ENCODE data around the gene GRK5.

Gene GRK5

DNA sequence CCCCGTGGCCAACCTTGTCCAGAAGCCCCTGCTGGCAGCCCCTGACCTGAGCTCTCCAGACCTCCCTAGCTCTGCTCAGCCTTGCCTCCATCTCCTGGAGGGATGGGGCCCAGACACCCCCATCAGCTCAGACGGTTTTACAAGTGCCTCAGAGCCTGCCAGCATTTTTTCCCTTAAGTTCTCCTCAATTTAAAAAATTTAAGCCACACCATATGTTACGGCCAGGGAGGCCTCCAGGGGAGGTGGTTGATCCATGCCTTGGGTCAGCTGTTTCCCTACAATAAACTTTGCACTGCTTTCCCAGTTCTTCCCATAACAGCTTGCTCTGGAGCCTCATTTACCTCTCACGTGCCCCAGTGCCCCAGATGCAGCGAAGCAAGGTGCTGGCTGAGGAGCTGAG lies 191.6 kb downstream of the GRK5 start:
- Histone ChIP-seq H3K4me3 (ENCODE audit: low read depth in 1 of 2, low read length in 2 of 2) (no peak overlapping the region), H3K36me3 (ENCODE audit: insufficient read depth, low read length) (peaks cover 15% of the 10 kb centered on the region), H3K4me1 (ENCODE audit: insufficient read depth, low read length) (peaks cover 7% of the 10 kb centered on the region), H3K9ac (ENCODE audit: low read length) (no peak overlapping the region), H3K9me3 (ENCODE audit: low read length) (no peaks in the 10 kb centered on the region), H3K27me3 (ENCODE audit: control insufficient read depth in 1 of 2, insufficient read depth in 2 of 2, low read length in 2 of 2) (no peaks in the 10 kb centered on the region), H3K27ac (ENCODE audit: low read depth, low read length) (no peak overlapping the region)

DNA sequence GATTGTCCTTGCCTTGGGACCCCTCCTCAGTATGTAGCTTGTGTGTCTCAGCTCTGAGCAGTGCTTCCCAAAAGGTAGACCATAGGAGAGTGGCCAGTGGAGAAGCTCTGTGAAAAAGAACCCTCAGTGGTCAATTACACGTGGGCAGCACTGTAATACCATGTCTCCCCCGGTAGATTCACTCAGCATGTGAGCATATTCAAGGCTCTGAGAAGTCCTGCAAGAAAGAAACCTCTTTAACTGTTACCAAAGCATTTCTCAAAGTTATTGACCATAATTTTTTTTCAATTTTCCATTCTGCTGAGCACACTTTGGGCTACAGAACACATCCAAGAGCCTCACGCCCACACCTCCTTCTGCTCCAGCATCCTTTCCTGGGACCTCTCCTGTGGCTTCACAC lies 192.1 kb downstream of the GRK5 start:
- peaks cover 7% of the 10 kb centered on the region for H3K4me1 ChIP-seq (ENCODE audit: insufficient read depth, low read length)
- peaks cover 15% of the 10 kb centered on the region for H3K36me3 ChIP-seq (ENCODE audit: insufficient read depth, low read length)

GRCh38 chr10:119401671-119402395 lies 194.5 kb downstream of the GRK5 start:
- Histone ChIP-seq H3K27me3 (ENCODE audit: control insufficient read depth in 1 of 2, insufficient read depth in 2 of 2, low read length in 2 of 2) (no peaks in the 10 kb centered on the region), H3K9ac (ENCODE audit: low read length) (no peak overlapping the region), H3K4me3 (ENCODE audit: low read depth in 1 of 2, low read length in 2 of 2) (no peak overlapping the region), H3K27ac (ENCODE audit: low read depth, low read length) (no peak overlapping the region), H3K4me1 (ENCODE audit: insufficient read depth, low read length) (peaks cover 5% of the 10 kb centered on the region), H3K9me3 (ENCODE audit: low read length) (no peaks in the 10 kb centered on the region), H3K36me3 (ENCODE audit: insufficient read depth, low read length) (peaks cover 15% of the 10 kb centered on the region)

More for the DNA sequence above, 192.1 kb downstream of the GRK5 start:
- H3K9me3 ChIP-seq (ENCODE audit: low read length) = no peaks in the 10 kb centered on the region
- H3K9ac ChIP-seq (ENCODE audit: low read length) = no peak overlapping the region
- H3K27ac ChIP-seq (ENCODE audit: low read depth, low read length) = no peak overlapping the region
- no peaks in the 10 kb centered on the region for H3K27me3 ChIP-seq (ENCODE audit: control insufficient read depth in 1 of 2, insufficient read depth in 2 of 2, low read length in 2 of 2)
- H3K4me3 ChIP-seq (ENCODE audit: low read depth in 1 of 2, low read length in 2 of 2) = no peak overlapping the region

DNA sequence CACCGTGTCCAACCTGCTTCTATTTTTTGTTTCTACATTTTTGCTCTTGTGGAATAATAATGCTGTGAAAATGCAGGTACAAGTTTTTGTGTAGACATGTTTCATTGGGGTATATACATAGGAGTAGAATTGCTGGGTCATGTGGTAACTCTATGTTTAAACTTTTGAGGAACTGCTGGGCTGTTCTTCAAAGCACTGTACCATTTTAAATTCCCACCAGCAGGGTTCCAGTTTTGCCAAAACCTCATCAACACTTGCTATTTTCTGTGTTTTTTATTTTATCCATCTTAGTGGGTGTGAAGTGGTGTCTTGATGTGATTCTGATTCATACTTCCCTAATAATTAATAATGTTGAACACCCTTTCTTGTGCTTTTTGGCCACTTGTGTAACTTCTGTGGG lies 196.6 kb downstream of the GRK5 start:
- no peak overlapping the region for H3K27ac ChIP-seq (ENCODE audit: low read depth, low read length)
- peaks cover 5% of the 10 kb centered on the region for H3K4me1 ChIP-seq (ENCODE audit: insufficient read depth, low read length)
- H3K4me3 ChIP-seq (ENCODE audit: low read depth in 1 of 2, low read length in 2 of 2) = no peak overlapping the region

DNA sequence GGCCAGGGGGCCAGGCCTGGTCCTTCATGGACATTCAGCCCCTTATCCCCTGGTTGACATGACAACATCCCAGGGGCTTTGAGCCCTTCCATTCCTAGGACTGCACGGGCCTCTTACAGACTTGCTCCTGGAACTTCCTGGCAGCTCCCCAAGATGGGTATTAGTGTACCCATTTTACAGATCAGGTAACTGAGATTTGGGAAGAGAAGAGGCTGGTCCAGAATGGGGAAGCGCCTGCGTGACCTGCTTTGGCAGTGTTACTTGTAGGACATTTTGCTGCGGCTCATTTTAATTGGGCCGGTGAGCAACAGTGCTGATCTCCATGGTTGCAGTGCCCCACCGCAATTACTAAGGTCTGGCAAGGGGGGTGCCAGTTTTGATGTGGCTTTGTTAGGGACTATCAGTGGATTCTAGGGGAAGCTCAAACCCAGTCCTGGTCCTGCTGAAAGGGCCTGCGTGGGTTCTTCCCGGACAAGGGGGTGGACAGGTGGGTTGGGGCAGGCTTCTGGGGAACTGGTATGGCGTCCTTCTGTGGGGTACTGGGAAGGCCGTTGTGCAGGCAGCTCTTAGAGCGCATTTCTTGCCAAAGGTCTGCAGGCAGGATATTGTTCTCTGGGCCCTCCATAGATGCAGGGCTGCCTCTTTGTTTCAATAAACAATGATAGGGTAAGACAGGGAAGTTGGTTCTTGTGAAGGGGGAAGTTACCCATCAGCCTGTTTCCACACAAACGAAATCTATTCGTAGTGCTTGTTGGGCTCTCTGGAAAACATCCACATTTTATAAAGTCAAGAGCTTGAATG lies 197.5 kb downstream of the GRK5 start:
- Histone ChIP-seq H3K9me3 (ENCODE audit: low read length) (no peaks in the 10 kb centered on the region), H3K27me3 (ENCODE audit: control insufficient read depth in 1 of 2, insufficient read depth in 2 of 2, low read length in 2 of 2) (no peaks in the 10 kb centered on the region), H3K36me3 (ENCODE audit: insufficient read depth, low read length) (peaks cover 5% of the 10 kb centered on the region), H3K27ac (ENCODE audit: low read depth, low read length) (no peak overlapping the region), H3K4me3 (ENCODE audit: low read depth in 1 of 2, low read length in 2 of 2) (no peak overlapping the region), H3K9ac (ENCODE audit: low read length) (no peak overlapping the region), H3K4me1 (ENCODE audit: insufficient read depth, low read length) (peaks cover 5% of the 10 kb centered on the region)

More for the DNA sequence above, 196.6 kb downstream of the GRK5 start:
- H3K27me3 ChIP-seq (ENCODE audit: control insufficient read depth in 1 of 2, insufficient read depth in 2 of 2, low read length in 2 of 2) = no peaks in the 10 kb centered on the region
- no peak overlapping the region for H3K9ac ChIP-seq (ENCODE audit: low read length)
- H3K9me3 ChIP-seq (ENCODE audit: low read length) = no peaks in the 10 kb centered on the region
- H3K36me3 ChIP-seq (ENCODE audit: insufficient read depth, low read length) = peaks cover 8% of the 10 kb centered on the region

- Histone ChIP-seq H3K4me1 (ENCODE audit: insufficient read depth, low read length) (peaks cover 5% of the 10 kb centered on the region), H3K9ac (ENCODE audit: low read length) (no peak overlapping the region), H3K27ac (ENCODE audit: low read depth, low read length) (no peak overlapping the region), H3K9me3 (ENCODE audit: low read length) (no peaks in the 10 kb centered on the region), H3K4me3 (ENCODE audit: low read depth in 1 of 2, low read length in 2 of 2) (no peak overlapping the region), H3K27me3 (ENCODE audit: control insufficient read depth in 1 of 2, insufficient read depth in 2 of 2, low read length in 2 of 2) (no peaks in the 10 kb centered on the region), H3K36me3 (ENCODE audit: insufficient read depth, low read length) (peaks cover 5% of the 10 kb centered on the region)
Observed at GRCh38 chr10:119405520-119405807, 198.1 kb downstream of the GRK5 start.

- Histone ChIP-seq H3K4me1 (ENCODE audit: insufficient read depth, low read length) (peaks cover 5% of the 10 kb centered on the region), H3K27ac (ENCODE audit: low read depth, low read length) (no peak overlapping the region), H3K27me3 (ENCODE audit: control insufficient read depth in 1 of 2, insufficient read depth in 2 of 2, low read length in 2 of 2) (no peaks in the 10 kb centered on the region), H3K9ac (ENCODE audit: low read length) (no peak overlapping the region), H3K36me3 (ENCODE audit: insufficient read depth, low read length) (peaks cover 5% of the 10 kb centered on the region), H3K4me3 (ENCODE audit: low read depth in 1 of 2, low read length in 2 of 2) (no peak overlapping the region), H3K9me3 (ENCODE audit: low read length) (no peaks in the 10 kb centered on the region)
Observed at GRCh38 chr10:119406137-119406536, 198.8 kb downstream of the GRK5 start.

GRCh38 chr10:119406601-119407253 lies 199.4 kb downstream of the GRK5 start:
- peaks cover 5% of the 10 kb centered on the region for H3K4me1 ChIP-seq (ENCODE audit: insufficient read depth, low read length)
- peaks cover 5% of the 10 kb centered on the region for H3K36me3 ChIP-seq (ENCODE audit: insufficient read depth, low read length)
- no peaks in the 10 kb centered on the region for H3K9me3 ChIP-seq (ENCODE audit: low read length)
- H3K9ac ChIP-seq (ENCODE audit: low read length) = no peak overlapping the region
- no peak overlapping the region for H3K4me3 ChIP-seq (ENCODE audit: low read depth in 1 of 2, low read length in 2 of 2)
- H3K27ac ChIP-seq (ENCODE audit: low read depth, low read length) = peak overlapping the region; percentile 12
- no peaks in the 10 kb centered on the region for H3K27me3 ChIP-seq (ENCODE audit: control insufficient read depth in 1 of 2, insufficient read depth in 2 of 2, low read length in 2 of 2)

GRCh38 chr10:119407254-119407777 lies 199.9 kb downstream of the GRK5 start:
- Histone ChIP-seq H3K4me1 (ENCODE audit: insufficient read depth, low read length) (peaks cover 9% of the 10 kb centered on the region), H3K27ac (ENCODE audit: low read depth, low read length) (no peak overlapping the region), H3K9me3 (ENCODE audit: low read length) (no peaks in the 10 kb centered on the region), H3K9ac (ENCODE audit: low read length) (no peak overlapping the region), H3K36me3 (ENCODE audit: insufficient read depth, low read length) (peaks cover 5% of the 10 kb centered on the region), H3K27me3 (ENCODE audit: control insufficient read depth in 1 of 2, insufficient read depth in 2 of 2, low read length in 2 of 2) (no peaks in the 10 kb centered on the region), H3K4me3 (ENCODE audit: low read depth in 1 of 2, low read length in 2 of 2) (no peak overlapping the region)

DNA sequence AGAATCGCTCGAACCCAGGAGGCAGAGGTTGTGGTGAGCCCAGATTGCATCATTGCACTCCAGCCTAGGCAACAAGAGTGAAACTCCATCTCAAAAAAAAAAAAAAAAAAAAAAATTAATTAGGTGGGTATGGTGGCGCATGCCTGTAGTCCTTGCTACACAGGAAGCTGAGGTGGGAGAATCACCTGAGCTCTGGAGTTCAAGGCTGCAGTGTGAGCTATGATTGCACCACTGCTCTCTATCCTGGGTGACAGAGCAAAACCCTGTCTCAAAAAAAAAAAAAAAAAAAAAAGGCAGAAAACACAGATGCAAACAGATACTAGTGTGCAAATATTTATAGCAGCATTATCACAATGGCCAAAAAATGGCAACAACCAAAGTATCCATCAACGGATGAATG lies 200.7 kb downstream of the GRK5 start:
- Histone ChIP-seq H3K27ac (ENCODE audit: low read depth, low read length) (no peak overlapping the region), H3K4me1 (ENCODE audit: insufficient read depth, low read length) (peaks cover 17% of the 10 kb centered on the region), H3K9me3 (ENCODE audit: low read length) (no peaks in the 10 kb centered on the region), H3K36me3 (ENCODE audit: insufficient read depth, low read length) (peaks cover 5% of the 10 kb centered on the region), H3K9ac (ENCODE audit: low read length) (no peak overlapping the region), H3K4me3 (ENCODE audit: low read depth in 1 of 2, low read length in 2 of 2) (no peak overlapping the region), H3K27me3 (ENCODE audit: control insufficient read depth in 1 of 2, insufficient read depth in 2 of 2, low read length in 2 of 2) (no peaks in the 10 kb centered on the region)

DNA sequence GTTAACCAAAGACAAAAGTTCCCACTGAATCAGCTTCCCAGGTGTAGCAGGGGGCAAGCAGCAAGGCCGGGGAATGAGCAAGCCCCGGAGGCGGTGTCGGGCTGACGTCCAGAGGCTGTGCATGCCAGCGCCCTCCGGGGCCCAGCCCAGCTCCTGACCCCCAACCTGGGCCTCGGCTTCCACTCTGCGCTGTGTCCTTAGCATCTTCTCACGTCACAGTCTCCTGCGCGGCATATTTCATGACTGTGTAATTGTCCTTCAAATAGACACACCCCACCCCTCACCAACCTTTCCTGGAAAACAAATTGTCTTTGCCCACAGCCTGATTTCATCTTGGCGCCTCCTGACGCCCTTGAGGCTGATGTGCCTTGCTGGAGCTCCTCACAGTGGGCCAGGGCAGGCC lies 201.6 kb downstream of the GRK5 start:
- Histone ChIP-seq H3K4me1 (ENCODE audit: insufficient read depth, low read length) (peaks cover 26% of the 10 kb centered on the region), H3K9ac (ENCODE audit: low read length) (no peak overlapping the region), H3K36me3 (ENCODE audit: insufficient read depth, low read length) (peaks cover 5% of the 10 kb centered on the region), H3K4me3 (ENCODE audit: low read depth in 1 of 2, low read length in 2 of 2) (no peak overlapping the region), H3K27me3 (ENCODE audit: control insufficient read depth in 1 of 2, insufficient read depth in 2 of 2, low read length in 2 of 2) (no peaks in the 10 kb centered on the region), H3K27ac (ENCODE audit: low read depth, low read length) (no peak overlapping the region), H3K9me3 (ENCODE audit: low read length) (no peaks in the 10 kb centered on the region)
